ENCODE measurements around the gene PSMD11.

GRCh38 chr17:32492648-32493289 lies 48.5 kb downstream of the PSMD11 start:
- no peak for TF ChIP-seq SMC3 (IDR thresholded peaks at IDR 0.05; ENCODE audit: low read length)
- TF ChIP-seq MAX (IDR thresholded peaks at IDR 0.05) = no peak
- no peak for TF ChIP-seq POLR2AphosphoS5 (IDR thresholded peaks at IDR 0.05; ENCODE audit: low read depth, low read length)
- TF ChIP-seq ZNF766 (CRISPR knock-in tag; IDR thresholded peaks at IDR 0.05; ENCODE audit: borderline replicate concordance) = no peak
- no peak for TF ChIP-seq USF2 (IDR thresholded peaks at IDR 0.05; ENCODE audit: low read depth, low read length)
- no peak for TF ChIP-seq USF2 (CRISPR knock-in tag; IDR thresholded peaks at IDR 0.05; ENCODE audit: borderline replicate concordance)
- TF ChIP-seq IRF9 (CRISPR knock-in tag; IDR thresholded peaks at IDR 0.05; ENCODE audit: borderline replicate concordance) = no peak
- TF ChIP-seq ZNF75D (CRISPR knock-in tag; IDR thresholded peaks at IDR 0.05; ENCODE audit: borderline replicate concordance) = no peak
- no peak for TF ChIP-seq HBP1 (CRISPR knock-in tag; IDR thresholded peaks at IDR 0.05; ENCODE audit: low read depth)
- no peak for TF ChIP-seq CREB3 (CRISPR knock-in tag; IDR thresholded peaks at IDR 0.05)
- no peak for TF ChIP-seq EZH2 (conservative IDR thresholded peaks at IDR 0.05; ENCODE audit: low read depth, low read length)
